Gastroesophageal sphincter (tissue), 4 donors: Measurements from ENCODE around the gene TNKS1BP1. TPM values are rescaled to one million over a fixed set of nuclear protein-coding genes. Genes with fewer than 3 reads are reported as not detected.
A peak's percentile ranks its signal among the peaks of the same experiment; 100 is the strongest.

Source experiments
- ATAC-seq: fragments of 150-250 bp; one replicate; pipeline ENCODE4 v1.9.1; 2016; ENCODE audit warnings: mild to moderate bottlenecking, moderate library complexity
- H3K27ac ChIP-seq, 4 donors: fragments of 200-600 bp; sonication (generic) in 3 of 4; 1 replicate in 3 of 4; 2 replicates in 1 of 4; pipeline ENCODE4 v1.5.1; 2016 to 2019
- H3K27me3 ChIP-seq: fragments of 200-600 bp; sonication (generic); one replicate; pipeline ENCODE4 v1.5.1; 2019
- H3K36me3 ChIP-seq, 2 donors: fragments of 200-600 bp; sonication (generic); one replicate each; pipeline ENCODE4 v1.5.1; 2019; ENCODE audit warnings: control low read depth in 1 of 2
- H3K4me1 ChIP-seq, 3 donors: fragments of 200-600 bp; sonication (generic); 1 replicate in 2 of 3; 2 replicates in 1 of 3; pipeline ENCODE4 v1.5.1; 2016 to 2019; ENCODE audit warnings: control low read depth in 2 of 3
- H3K4me3 ChIP-seq, 2 donors: fragments of 200-600 bp; sonication (generic); one replicate each; pipeline ENCODE4 v1.5.1; 2019; ENCODE audit warnings: mild to moderate bottlenecking in 1 of 2, moderate library complexity in 1 of 2
- H3K9me3 ChIP-seq, 3 donors: fragments of 200-600 bp; sonication (generic); one replicate each; pipeline ENCODE4 v1.5.1; 2017 to 2019; ENCODE audit warnings: control low read depth in 2 of 3
- CTCF ChIP-seq, 4 experiments: fragments of 200-600 bp in 2 of 4; fragments of 450-650 bp in 2 of 4; sonication (generic) in 1 of 4; IDR thresholded peaks; one replicate each; pipeline ENCODE4 v1.5.1; 2017 to 2019; ENCODE audit warnings: antibody characterized with exemption in 4 of 4, mild to moderate bottlenecking in 2 of 4, moderate library complexity in 2 of 4
- EP300 ChIP-seq: sonication (generic); formaldehyde crosslinking; IDR thresholded peaks from one replicate; pipeline ENCODE4 v1.6.1; 2017; ENCODE audit warnings: antibody characterized with exemption, mild to moderate bottlenecking
- POLR2A ChIP-seq, 2 donors: fragments of 450-650 bp; IDR thresholded peaks; one replicate each; pipeline ENCODE4 v1.6.1; 2017; ENCODE audit warnings: antibody characterized with exemption in 2 of 2, mild to moderate bottlenecking in 2 of 2, moderate library complexity in 1 of 2
- POLR2AphosphoS5 ChIP-seq: sonication (generic); formaldehyde crosslinking; IDR thresholded peaks from one replicate; pipeline ENCODE4 v1.6.1; 2017; ENCODE audit warnings: antibody characterized with exemption
- WGBS, 2 donors: methylation state at CpG; one replicate each; pipeline ENCODE4 v1.1.5; 2018; ENCODE audit warnings: low coverage in 1 of 2; 5-methylcytosine and 5-hydroxymethylcytosine counted together
- total RNA-seq, 4 donors: library from RNA; depleted of rRNA; stranded (reverse); fragments of >200 nt; gene quantifications; one replicate each; pipeline ENCODE4 v1.1.0, GENCODE V29; 2016

Gene TNKS1BP1
- total RNA-seq, 4 donors from 2014 or later, result 95.6 to 130 (median 108) TPM

GRCh38 chr11:57276971-57277675 is 47.6 kb downstream of the TNKS1BP1 start:
- H3K36me3 ChIP-seq, result no peaks in the 10 kb centered on the region
- H3K4me1 ChIP-seq, result peaks cover 6 to 27% (median 13%) of the 10 kb centered on the region in 3 donors
- WGBS, 2 donors, result 68 to 69% methylated on average over 5 to 6 of the region's 6 CpGs
- peak overlapping the region; percentile 40 to 90 (median 76) for H3K27ac ChIP-seq
- H3K27me3 ChIP-seq, result no peaks in the 10 kb centered on the region
- peak; percentile 19 for ATAC-seq
- H3K9me3 ChIP-seq, result peaks cover 0 to 12% (median 0%) of the 10 kb centered on the region in 3 donors
- no peak overlapping the region for H3K4me3 ChIP-seq
- TF ChIP-seq EP300 (no peak), POLR2AphosphoS5 (no peak), CTCF (IDR thresholded peaks at IDR 0.05) (no peak), POLR2A (IDR thresholded peaks at IDR 0.05) (no peak)

- WGBS, 2 donors, result 46 to 56% methylated on average over 1 to 3 of the region's 3 CpGs
- TF ChIP-seq CTCF (IDR thresholded peaks at IDR 0.05), result no peak
- no peak for TF ChIP-seq POLR2AphosphoS5
- no peak for TF ChIP-seq POLR2A (IDR thresholded peaks at IDR 0.05)
- TF ChIP-seq EP300, result no peak
- peak overlapping the region in 3 of 4 donors; percentile 49 to 90 (median 52) for H3K27ac ChIP-seq
- H3K27me3 ChIP-seq, result no peaks in the 10 kb centered on the region
- peaks cover 0 to 12% (median 0%) of the 10 kb centered on the region in 3 donors for H3K9me3 ChIP-seq
- no peak overlapping the region for H3K4me3 ChIP-seq
- ATAC-seq, result no peak
- no peaks in the 10 kb centered on the region for H3K36me3 ChIP-seq
- peaks cover 6 to 27% (median 13%) of the 10 kb centered on the region in 3 donors for H3K4me1 ChIP-seq
These were observed 48.4 kb downstream of the TNKS1BP1 start for GRCh38 chr11:57276169-57276970.

GRCh38 chr11:57275582-57275981 is 49.2 kb downstream of the TNKS1BP1 start:
- no peaks in the 10 kb centered on the region for H3K36me3 ChIP-seq
- no peak for ATAC-seq
- H3K27ac ChIP-seq, result peak overlapping the region in 3 of 4 donors; percentile 49 to 66 (median 52)
- no peak overlapping the region for H3K4me3 ChIP-seq
- H3K9me3 ChIP-seq, result peaks cover 0 to 12% (median 0%) of the 10 kb centered on the region in 3 donors
- 33 to 60% methylated on average over 2 of the region's 3 CpGs for WGBS, 2 donors
- TF ChIP-seq EP300 (no peak), CTCF (IDR thresholded peaks at IDR 0.05) (no peak), POLR2A (IDR thresholded peaks at IDR 0.05) (no peak)
- peaks cover 6 to 27% (median 13%) of the 10 kb centered on the region in 3 donors for H3K4me1 ChIP-seq
- H3K27me3 ChIP-seq, result no peaks in the 10 kb centered on the region

- Histone ChIP-seq H3K27me3 (no peaks in the 10 kb centered on the region), H3K36me3 (no peaks in the 10 kb centered on the region), H3K4me3 (no peak overlapping the region), H3K27ac (peak overlapping the region in 3 of 4 donors; percentile 15 to 66 (median 49)), H3K9me3 (peaks cover 0 to 12% (median 0%) of the 10 kb centered on the region in 3 donors), H3K4me1 (peaks cover 6 to 27% (median 13%) of the 10 kb centered on the region in 3 donors)
- ATAC-seq, result no peak
- TF ChIP-seq POLR2A (IDR thresholded peaks at IDR 0.05) (no peak), POLR2AphosphoS5 (no peak), CTCF (IDR thresholded peaks at IDR 0.05) (no peak), EP300 (no peak)
- WGBS, 2 donors, result 40 to 43% methylated on average over 1 of the region's 1 CpG
These were observed 49.8 kb downstream of the TNKS1BP1 start for GRCh38 chr11:57274904-57275498.
